Right lobe of liver (tissue), 4 donors: ENCODE results near the gene THAP8.

Experiments used
- POLR2A ChIP-seq: fragments of 450-650 bp; IDR thresholded peaks from one replicate; pipeline ENCODE4 v1.6.1; 2017; ENCODE audit warnings: antibody characterized with exemption, mild to moderate bottlenecking
- TF ChIP-seq, protein P1 (sequence below), 4 donors: fragments of 200-600 bp in 3 of 4; fragments of 450-650 bp in 1 of 4; IDR thresholded peaks; one replicate each; pipeline versions ENCODE4 v1.5.1 to v1.8.0; 2016 to 2022; ENCODE audit warnings: antibody characterized with exemption in 4 of 4, mild to moderate bottlenecking in 2 of 4
- donor health status: DM: no; HTN: no; CAD: no.
- donor health status: DM: no; HTN: no; CAD: no.
- donor health status: DM: no; HTN: yes; CAD: no.

DNA sequence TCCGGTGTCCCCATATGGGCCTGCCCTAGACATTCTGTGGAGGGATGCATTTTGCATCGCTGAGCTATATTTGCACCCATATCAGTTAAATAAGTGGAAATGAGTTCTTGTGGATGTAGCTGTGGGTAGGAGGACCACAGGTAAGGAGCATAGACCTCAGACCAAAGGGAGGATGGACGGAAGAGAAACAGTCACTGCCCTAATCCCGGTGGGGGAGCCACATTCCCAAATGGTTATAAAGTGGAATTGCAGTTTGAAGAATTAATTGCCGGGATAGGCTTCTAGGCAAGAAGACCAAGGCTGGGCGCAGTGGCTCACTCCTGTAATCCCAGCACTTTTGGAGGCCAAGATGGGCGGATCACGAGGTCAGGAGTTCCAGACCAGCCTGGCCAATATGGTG lies 57.3 kb downstream of the THAP8 start:
- TF ChIP-seq, protein P1, sequence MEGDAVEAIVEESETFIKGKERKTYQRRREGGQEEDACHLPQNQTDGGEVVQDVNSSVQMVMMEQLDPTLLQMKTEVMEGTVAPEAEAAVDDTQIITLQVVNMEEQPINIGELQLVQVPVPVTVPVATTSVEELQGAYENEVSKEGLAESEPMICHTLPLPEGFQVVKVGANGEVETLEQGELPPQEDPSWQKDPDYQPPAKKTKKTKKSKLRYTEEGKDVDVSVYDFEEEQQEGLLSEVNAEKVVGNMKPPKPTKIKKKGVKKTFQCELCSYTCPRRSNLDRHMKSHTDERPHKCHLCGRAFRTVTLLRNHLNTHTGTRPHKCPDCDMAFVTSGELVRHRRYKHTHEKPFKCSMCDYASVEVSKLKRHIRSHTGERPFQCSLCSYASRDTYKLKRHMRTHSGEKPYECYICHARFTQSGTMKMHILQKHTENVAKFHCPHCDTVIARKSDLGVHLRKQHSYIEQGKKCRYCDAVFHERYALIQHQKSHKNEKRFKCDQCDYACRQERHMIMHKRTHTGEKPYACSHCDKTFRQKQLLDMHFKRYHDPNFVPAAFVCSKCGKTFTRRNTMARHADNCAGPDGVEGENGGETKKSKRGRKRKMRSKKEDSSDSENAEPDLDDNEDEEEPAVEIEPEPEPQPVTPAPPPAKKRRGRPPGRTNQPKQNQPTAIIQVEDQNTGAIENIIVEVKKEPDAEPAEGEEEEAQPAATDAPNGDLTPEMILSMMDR (IDR thresholded peaks at IDR 0.05): no peak
- no peak for TF ChIP-seq POLR2A
